HuH-7 (cell line): ENCODE results near the gene C4orf50.

Experiments
- DNase-seq: peaks from one replicate; pipeline ENCODE4 v3.0.0; 2011; ENCODE audit warnings: low spot score

C4orf50 gene

GRCh38 chr4:5942947-5943346, 75.3 kb downstream of the C4orf50 start:
- no peak for DNase-seq

GRCh38 chr4:5941601-5942000, 76.6 kb downstream of the C4orf50 start:
- DNase-seq = no peak

GRCh38 chr4:5940470-5941203, 77.6 kb downstream of the C4orf50 start:
- DNase-seq = no peak

GRCh38 chr4:5933996-5934831, 84.0 kb downstream of the C4orf50 start:
- DNase-seq = no peak

GRCh38 chr4:5933116-5933515, 85.1 kb downstream of the C4orf50 start:
- no peak for DNase-seq

GRCh38 chr4:5932035-5932568, 86.1 kb downstream of the C4orf50 start:
- no peak for DNase-seq

GRCh38 chr4:5931526-5931925, 86.7 kb downstream of the C4orf50 start:
- no peak for DNase-seq

- no peak for DNase-seq
Observed at GRCh38 chr4:5930876-5931275, 87.4 kb downstream of the C4orf50 start.

GRCh38 chr4:5930456-5930855, 87.8 kb downstream of the C4orf50 start:
- no peak for DNase-seq

- no peak for DNase-seq
Observed at GRCh38 chr4:5928844-5929420, 89.3 kb downstream of the C4orf50 start.

GRCh38 chr4:5928274-5928673, 90.0 kb downstream of the C4orf50 start:
- no peak for DNase-seq

GRCh38 chr4:5927747-5928146, 90.5 kb downstream of the C4orf50 start:
- DNase-seq = no peak

- DNase-seq = no peak
Observed at GRCh38 chr4:5927116-5927515, 91.1 kb downstream of the C4orf50 start.

- DNase-seq = no peak
Observed at GRCh38 chr4:5926598-5926997, 91.6 kb downstream of the C4orf50 start.

- no peak for DNase-seq
Observed at GRCh38 chr4:5925419-5926200, 92.6 kb downstream of the C4orf50 start.

- DNase-seq = no peak
Observed at GRCh38 chr4:5924461-5925125, 93.6 kb downstream of the C4orf50 start.

GRCh38 chr4:5923376-5923775, 94.9 kb downstream of the C4orf50 start:
- no peak for DNase-seq

- DNase-seq = no peak
Observed at GRCh38 chr4:5922556-5922955, 95.7 kb downstream of the C4orf50 start.

GRCh38 chr4:5921981-5922380, 96.2 kb downstream of the C4orf50 start:
- DNase-seq = no peak

- DNase-seq = no peak
Observed at GRCh38 chr4:5921101-5921980, 96.9 kb downstream of the C4orf50 start.
